HG02970 (cell line): Measurements from ENCODE around the gene TMEM256.

Source experiments
- ATAC-seq: cut with Tn5 transposase; IDR thresholded peaks from one replicate; pipeline ENCODE4 v1.9.1; 2021; ENCODE audit warnings: mild to moderate bottlenecking, moderate library complexity, moderate number of reproducible peaks; ENCODE audit not compliant: unreplicated experiment, low FRiP score

Gene TMEM256

GRCh38 chr17:7356072-7356549, 47.8 kb downstream of the TMEM256 start:
- ATAC-seq = no peak

- no peak for ATAC-seq
These were observed 48.3 kb downstream of the TMEM256 start for GRCh38 chr17:7355573-7355972.

GRCh38 chr17:7355053-7355452, 48.8 kb downstream of the TMEM256 start, which contains the start of gene TMEM95:
Gene TMEM95 (plus strand): TSS chr17:7355156. CDS start chr17:7355205, 49 bp downstream.
- no peak for ATAC-seq

GRCh38 chr17:7354262-7354843, 49.5 kb downstream of the TMEM256 start:
- ATAC-seq = no peak
